GM12801 (cell line): ENCODE results near the gene RFTN2.

Experiments
- TF ChIP-seq, protein P1 (sequence below): IDR thresholded peaks from one replicate; pipeline ENCODE4 v1.5.1; 2011; ENCODE audit warnings: control low read depth; ENCODE audit not compliant: insufficient read length; ENCODE audit errors: extremely low read depth

RFTN2 gene

DNA sequence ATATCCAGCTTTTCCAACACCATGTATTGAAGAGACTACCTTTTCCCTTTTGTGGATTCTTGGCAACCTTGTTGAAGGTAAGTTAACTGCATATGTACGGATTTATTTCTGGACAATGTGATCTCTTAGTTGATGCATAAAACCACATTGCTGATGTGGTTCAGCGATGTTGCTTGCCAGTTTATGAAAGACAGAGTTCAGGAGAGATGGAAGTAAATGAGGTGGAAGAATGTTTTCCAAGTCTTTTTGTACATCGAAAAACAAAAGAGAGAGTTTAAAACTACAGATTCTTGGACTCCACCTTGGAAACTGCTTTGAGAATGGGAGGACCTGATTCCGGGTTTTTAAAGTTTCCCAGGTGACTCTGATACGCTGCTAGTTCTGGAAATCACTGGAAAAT, 115.7 kb downstream of the RFTN2 start:
- TF ChIP-seq, protein P1, sequence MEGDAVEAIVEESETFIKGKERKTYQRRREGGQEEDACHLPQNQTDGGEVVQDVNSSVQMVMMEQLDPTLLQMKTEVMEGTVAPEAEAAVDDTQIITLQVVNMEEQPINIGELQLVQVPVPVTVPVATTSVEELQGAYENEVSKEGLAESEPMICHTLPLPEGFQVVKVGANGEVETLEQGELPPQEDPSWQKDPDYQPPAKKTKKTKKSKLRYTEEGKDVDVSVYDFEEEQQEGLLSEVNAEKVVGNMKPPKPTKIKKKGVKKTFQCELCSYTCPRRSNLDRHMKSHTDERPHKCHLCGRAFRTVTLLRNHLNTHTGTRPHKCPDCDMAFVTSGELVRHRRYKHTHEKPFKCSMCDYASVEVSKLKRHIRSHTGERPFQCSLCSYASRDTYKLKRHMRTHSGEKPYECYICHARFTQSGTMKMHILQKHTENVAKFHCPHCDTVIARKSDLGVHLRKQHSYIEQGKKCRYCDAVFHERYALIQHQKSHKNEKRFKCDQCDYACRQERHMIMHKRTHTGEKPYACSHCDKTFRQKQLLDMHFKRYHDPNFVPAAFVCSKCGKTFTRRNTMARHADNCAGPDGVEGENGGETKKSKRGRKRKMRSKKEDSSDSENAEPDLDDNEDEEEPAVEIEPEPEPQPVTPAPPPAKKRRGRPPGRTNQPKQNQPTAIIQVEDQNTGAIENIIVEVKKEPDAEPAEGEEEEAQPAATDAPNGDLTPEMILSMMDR: no peak

DNA sequence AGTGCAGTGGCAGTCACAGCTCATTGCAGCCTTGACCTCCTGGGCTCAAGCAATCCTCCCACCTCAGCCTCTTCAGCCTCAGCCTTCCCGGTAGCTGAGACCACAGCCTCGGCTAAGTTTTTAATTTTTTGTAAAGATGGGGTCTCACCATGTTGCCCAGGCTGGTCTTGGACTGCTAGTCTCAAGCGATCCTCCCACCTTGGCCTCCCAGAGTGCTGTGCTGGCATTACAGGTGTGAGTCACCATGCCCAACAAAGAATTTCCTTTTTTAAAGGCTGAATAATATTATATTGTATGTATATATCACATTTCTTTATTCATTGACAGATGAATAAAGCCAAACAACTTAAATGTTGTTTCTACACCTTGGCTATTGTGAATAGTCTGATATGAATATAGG, 117.0 kb downstream of the RFTN2 start:
- TF ChIP-seq, protein P1: no peak

DNA sequence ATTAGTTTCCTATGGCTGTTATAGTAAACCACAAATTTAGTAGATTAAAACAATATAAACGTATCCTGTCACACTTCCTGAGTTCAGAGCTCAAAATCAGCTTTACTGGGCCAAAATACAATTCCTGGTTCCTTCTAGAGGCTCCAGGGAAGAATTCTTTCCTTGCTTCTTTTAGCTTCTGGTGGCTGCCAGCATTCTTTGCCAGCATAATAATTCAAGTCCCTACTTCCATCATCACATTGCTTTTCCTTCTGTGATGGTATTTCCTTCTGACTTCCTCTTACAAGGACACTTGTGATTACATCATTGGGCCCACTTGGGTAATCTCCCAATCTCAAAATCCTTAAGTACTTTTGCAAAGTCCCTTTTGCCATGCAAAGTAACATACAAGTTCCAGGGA, 118.9 kb downstream of the RFTN2 start:
- TF ChIP-seq, protein P1: no peak

DNA sequence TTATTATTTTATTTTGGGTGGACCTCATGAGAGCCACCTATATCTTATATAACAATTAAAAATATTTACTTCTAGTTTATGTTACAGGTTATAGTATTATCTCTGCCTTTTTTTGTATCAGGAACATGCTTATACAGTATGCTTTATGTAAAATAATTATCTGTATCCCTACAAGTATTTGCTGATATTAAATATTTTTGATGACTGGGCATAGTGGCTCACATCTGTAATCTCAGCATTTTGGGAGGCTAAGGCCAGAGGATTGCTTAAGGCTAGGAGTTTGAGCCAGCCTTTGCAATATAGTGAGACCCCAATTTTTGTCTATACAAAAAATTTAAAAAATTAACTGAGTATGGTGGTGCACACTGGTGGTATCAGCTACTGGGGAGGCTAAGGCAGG, 119.9 kb downstream of the RFTN2 start:
- TF ChIP-seq, protein P1: no peak

DNA sequence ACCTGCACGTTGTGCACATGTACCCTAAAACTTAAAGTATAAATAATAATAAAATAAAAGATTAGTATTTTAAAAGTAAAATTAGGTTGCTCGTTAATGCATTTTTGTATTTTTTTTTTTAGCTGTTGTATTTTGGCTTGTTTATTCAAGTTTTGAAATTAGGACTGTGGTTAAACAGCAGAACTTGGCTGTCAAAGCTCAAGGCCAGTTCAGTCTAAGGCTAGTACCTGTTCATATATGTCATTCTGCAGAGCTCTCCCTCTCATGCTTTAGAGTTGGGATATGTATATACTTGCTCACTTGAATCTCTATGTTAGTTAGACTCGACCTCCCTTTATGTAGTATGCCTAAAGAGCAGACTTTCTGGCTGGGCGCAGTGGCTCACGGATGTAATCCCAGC, 126.8 kb downstream of the RFTN2 start:
- TF ChIP-seq, protein P1: no peak

DNA sequence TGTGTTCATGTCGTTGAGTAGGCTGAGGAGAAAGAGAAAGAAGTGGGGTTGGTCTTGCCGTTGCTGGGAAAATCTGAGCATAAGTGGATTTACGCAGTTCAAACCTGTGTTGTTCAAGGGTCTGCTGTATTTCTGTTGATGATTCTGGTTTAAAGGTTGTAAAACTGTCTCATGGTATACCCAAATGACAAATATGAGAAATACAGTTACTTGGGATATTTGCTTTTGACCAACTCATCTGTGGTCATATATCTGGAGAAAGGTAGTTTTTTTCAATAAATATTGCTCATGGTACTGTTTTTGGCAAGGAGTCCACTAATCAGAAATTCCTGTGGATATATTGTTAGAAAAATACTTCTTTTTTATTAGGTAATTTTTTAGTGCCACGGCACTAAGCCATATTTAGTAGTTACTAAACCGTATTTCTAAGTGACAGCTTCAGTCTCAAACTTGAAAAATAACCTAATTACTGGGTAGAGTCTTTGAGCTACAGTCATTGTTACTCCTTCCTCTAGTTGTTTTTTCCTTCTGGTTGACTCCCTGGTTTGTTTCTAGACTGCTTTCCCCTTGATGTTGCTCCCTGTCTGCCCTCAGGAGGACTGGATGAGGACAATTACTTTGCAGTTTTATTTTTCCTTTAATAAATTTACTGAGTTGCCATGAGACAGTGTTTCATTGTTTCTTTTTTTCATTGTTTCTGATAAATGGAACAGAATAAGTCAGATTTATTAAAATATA, 128.1 kb downstream of the RFTN2 start:
- TF ChIP-seq, protein P1: no peak

DNA sequence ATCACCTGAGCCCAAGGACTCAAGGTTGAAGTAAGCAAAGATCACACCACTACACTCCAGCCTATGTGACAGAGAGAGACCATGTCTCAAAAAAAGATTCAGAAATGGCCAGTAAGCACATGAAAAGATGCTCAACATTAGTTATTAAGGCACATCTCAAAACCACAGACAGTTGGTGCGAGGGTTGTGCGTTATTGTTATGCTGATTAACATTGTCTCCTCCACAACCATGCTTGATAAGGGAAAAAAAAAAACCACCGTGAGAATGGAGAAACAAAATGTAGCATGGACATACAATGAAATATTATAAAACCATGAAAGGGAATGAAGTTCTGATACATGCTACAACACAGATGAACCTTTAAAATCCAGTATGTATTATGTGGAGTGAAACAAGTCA, 132.2 kb downstream of the RFTN2 start:
- TF ChIP-seq, protein P1: no peak
